Fibroblast of upper back skin (primary cell): ENCODE measurements around the gene TARDBP.

Source experiments
- DNase-seq: peaks from one replicate; pipeline ENCODE4 v3.0.0-alpha.2; 2013

TARDBP gene

DNA sequence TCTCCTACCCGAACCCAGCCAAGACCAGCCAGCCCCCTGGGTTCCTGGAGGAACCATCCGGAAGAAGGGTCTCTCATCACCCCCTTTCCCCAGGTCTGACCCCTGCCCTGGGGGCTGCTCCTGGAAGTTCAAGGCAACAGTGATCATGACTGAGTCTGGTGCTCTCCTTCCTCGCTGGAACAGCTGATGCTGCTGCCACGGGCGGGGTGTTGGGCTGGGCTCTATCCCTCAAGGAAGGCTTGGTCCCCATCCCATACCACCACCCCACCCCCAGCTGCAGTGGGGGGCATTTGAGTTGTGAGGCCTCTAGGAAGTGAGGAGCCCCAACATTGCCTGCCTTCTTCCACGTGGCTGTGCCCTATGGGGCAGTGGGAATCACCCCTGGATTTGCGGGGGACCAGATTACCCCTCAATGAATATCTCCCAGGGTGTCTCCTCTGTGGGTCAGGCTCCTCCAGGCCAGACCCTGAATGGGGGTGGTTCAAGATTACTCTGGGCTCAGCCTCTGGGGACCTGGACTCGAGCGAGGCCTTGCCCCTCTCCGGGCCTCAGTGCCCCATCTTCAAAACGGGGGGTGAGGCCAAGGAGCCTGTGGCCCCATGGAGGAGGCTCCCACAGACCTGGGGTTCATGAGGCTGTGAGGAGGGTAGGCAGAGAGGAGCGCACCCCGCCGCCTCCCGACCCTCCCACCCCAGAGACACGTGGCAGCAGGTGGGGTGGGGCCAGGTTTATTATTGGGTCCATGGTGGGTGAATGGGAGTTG is 31.8 kb downstream of the TARDBP start:
- no peak for DNase-seq

DNA sequence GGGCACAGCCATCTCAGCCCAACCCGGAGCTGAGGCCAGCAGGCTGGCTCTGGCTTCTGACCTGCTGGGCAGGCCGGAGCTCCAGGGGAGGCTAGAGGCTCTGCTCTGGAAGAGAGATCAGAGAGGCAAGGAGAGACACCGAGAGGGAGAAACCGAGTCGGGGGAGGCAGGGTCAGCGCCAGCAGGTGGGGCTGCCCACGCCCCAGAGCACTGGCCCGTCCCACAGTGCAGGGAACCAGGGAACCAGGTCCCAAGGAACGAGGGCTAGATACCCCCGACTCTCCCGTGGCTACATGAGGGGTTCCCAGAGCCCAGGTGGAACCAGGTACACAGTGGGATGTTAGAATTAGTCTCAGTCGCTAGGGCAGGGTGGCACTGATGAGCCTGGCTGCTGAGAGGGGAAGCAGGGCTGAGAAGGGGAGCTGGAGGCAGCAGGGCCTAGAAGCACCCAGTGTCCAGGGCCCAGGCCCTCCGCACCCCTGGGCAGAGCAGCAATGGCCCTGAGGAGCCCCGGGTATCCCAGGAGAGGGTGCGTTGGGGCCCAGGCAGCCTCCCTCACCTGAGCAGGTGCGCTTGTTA is 32.5 kb downstream of the TARDBP start:
- no peak for DNase-seq

DNA sequence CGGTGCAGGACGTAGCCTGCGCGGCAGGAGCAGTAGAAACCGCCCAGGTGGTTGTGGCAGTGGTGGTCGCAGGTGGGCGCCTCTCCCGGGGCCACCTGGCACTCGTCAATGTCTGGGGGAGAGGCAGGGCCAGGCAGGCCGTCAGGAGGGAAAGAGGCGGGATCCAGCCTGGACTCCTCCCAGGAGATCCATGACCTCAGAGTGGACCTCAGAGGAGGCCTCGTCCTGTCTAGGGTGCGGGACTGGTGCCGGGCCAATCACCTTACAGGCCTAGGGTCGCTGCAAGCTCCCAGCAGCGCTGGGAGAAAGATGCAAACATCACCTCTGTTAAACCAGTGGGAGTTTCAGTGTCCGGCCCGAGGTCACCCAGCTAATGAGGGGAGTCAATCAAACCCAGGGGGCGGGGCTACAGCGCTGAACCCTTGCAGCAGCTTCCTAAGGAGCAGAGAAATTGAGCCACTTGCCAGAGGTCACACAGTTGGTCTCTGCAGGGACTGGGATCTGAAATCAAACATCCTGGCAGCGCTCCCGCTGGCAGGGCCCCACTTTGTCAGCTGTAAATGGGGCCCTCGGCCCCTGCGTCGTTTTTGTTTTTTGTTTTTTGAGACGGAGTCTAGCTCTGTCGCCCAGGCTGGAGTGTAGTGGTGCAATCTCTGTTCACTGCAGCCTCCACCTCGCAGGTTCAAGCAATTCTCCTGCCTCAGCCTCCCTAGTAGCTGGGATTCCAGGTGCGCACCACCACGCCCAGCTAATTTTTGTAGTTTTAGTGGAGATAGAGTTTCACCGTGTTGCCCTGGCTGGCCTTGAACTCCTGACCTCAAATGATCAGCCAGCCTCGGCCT is 33.2 kb downstream of the TARDBP start:
- no peak for DNase-seq

DNA sequence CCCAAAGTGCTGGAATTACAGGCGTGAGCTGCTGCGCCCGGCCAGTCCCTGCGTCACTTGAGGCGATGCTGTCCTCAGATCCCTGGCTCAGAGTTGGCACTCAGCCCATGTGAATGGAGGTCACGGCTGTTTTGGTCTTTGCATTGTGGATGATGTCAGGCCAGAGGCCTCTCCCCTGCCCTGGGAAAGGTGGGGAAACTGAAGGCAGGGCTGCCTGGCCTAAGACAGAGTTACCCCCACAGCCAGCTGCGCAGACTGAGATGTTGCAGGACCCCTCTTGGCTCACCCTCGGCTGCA is 33.8 kb downstream of the TARDBP start:
- no peak for DNase-seq

DNA sequence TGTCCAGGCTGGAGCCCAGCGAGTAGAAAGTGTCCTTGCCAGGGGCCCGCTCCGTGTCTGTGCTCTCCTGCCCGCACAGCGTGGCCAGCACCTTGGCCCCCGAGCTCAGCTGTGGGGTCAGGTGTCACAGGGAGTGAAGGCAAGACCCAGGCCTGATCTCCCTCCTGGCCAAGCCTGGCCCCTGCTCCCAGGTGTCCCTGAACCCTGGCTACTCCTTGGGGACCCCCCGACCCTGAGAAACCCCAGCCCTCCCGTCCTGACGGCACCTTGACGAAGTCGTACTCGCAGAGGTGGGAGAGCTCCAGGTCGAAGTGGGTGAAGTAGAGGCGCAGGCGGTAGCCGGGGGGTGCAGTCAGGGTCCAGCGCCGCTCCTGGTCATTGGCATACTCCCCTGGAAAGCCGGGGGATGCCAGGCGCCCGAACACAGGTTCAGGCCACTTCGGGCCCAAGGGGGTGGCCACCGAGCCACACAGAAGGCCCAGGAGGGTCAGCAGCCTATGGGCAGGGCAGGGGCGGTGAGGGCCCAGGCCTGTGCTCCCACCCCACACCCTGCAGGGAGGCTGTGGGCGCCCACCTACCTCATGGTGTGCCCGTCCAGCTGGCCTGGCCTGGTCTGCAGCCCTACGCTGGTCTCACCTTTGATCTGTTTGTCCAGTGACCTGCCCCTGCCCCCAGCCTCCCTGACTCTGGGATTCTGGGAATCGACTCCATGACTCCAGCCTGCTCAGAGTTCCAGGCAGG is 34.3 kb downstream of the TARDBP start, which contains the start of gene MASP2:
MASP2 (minus strand) TSS at position 615 of the 741 bp plus-strand sequence; CDS start at position 583, 32 bp downstream.
- no peak for DNase-seq

DNA sequence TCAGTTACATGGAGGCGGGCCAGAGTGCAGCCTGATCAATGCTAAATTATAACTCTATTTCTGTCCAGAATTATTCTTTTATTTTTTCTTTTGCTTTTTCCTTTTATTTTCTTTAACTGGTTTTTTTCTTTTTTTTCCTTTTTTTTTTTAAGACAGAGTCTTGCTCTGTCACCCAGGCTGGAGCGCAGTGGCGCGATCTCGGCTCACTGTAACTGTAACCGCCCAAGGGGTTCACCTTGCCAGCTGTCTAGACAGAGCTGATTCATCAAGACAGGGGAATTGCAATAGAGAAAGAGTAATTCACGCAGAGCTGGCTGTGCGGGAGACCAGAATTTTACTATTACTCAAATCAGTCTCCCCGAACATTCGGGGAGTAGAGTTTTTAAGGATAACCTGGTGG is 38.7 kb downstream of the TARDBP start:
- DNase-seq, result peak; percentile 20

DNA sequence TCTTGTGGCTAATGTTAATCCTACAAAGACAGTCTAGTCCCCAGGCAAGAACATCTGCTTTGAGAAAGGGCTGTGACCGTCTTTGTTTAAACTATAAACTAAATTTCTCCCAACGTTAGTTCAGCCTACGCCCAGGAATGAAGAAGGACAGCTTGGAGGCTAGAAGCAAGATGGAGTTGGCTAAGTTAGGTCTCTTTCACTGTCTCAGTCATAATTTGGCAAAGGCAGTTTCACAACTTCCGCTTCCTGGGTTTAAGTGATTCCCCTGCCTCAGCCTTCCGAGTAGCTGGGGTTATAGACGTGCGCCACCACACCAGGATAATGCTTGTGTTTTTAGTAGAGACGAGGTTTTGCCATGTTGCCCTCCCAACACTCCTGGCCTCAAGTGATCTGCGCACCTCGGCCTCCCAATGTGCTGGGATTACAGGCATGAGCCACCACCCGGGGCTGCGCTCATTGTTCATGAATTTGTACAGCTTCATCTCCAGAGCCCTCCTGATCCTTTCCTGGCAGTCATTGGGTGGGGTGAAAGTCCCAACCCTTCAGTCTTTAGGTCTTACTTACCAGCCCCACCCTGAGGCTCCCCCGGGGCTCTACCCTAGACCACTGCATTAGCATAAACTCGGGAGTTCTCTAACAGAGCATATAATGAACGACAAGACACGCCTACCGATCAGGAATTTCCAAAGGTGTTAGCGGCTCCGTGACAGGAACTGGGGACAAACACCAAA is 39.5 kb downstream of the TARDBP start:
- DNase-seq, result no peak

DNA sequence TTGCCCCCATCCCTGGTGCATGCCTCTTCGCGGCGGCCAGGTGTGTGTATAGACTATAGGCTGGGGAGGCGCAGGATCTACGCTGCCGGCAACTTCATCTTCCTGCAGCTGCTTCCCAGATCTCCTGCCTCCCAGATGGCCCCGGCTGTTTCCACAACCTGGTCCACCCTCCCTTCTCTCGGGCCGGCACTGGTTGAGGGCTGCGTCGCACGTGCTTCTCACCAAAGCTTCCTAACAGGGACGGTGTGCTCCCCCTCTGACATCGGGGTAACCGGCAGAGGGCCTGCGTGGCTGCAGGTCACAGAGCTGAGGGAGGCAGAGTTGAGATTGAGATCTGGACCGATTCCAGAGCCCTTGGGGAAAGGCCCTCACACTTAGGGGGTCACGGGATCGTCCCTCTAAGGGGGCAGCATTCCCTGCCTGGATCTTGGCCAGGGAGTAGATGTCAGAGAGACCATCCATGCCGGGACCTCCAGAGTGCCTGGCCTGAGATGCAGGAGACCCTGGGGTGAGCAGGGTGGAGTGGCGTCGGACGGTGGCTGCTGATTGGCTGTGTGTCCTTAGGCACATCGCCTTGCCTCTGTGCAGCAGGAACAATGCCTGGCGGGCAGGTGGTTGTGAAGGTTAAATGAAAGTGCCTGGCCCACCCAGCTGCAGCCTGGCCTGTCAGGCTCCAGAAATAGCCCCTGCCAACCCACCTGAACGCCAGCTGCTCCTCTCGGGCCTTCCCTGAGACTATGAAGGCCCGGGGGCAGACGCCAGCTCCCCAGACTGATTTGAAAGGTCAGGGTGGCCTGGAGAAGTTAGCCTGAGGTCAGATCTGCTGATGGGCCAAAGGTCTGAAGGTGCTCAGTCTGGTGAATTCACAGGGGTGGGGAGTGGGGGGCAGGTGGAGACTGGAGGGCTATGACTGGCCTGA is 40.6 kb downstream of the TARDBP start:
- DNase-seq, result no peak

DNA sequence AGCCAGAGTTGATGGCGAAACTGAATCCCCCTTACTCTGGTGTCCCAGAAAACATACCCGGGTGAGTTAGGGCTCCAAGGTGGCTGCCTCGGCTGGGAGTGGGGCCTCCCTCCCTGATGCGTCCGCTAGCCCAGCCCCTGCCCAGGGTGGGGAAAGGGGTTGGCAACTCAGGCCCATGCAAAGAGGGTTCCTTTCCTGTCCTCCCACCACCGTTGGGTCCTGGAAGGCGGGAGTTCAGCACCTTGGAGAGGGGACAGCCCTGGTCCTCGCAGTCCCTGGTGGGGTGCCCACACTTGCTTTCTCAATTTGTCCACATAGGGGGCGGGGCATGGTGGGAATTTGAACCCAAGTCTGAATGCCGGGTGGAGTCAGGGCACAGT is 41.3 kb downstream of the TARDBP start:
- DNase-seq, result peak; percentile 27

DNA sequence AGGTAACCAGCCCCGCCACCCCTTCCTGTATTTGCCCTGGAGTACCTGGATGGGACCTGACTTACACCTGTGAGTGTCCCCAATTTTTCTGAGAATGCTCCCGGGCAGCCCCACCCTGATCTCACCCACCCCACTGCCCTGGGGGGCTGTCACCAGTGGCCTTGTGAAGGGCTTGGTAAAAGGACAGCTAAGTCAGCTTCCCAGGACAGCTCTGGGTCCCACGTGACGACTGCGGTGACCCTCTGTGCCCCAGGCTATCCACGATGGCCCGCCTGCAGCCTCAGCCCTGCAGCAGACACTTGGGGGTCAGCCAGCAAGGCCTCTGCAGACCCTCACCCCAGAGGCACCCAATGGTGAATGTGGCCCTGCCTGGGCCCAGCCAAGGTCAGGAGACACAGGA is 41.7 kb downstream of the TARDBP start:
- no peak for DNase-seq

DNA sequence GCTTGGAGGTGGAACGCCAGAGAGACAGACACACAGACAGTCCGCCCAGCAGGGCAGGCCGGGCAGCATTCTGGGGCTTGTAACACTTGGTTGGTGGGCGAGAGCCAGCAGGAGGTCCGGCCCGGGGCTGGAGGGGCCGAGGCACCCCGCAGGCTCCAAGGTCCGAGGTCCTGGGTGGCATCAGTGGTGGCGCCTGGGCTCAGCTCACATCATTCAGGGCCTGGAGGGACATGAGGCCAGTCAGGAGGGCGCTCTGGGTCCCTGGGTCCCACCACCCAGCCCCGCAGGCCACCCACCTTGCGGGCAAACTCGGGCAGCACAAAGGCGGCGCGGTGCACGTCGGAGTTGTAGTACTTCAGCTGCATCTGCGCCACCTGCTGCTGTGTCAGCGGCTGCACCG is 42.2 kb downstream of the TARDBP start:
- no peak for DNase-seq

DNA sequence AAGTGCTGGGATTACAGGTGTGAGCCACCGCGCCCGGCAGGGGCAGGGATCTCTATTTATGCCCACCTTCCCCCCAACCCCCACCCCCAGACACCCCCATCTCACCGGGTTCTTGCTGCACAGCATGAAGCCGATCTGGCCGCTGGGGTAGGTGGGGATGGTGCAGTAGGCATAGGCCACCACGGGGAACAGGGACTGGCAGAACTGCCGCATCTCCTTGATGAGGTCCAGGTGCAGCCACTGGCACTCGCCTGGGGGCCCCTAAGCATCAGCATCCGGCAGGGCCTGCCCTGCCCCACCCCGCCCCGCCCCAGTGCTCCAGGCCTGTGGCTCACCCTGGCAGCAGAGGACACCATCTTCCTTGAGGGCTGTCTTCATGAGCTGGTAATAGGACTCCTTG is 43.2 kb downstream of the TARDBP start:
- DNase-seq, result no peak

DNA sequence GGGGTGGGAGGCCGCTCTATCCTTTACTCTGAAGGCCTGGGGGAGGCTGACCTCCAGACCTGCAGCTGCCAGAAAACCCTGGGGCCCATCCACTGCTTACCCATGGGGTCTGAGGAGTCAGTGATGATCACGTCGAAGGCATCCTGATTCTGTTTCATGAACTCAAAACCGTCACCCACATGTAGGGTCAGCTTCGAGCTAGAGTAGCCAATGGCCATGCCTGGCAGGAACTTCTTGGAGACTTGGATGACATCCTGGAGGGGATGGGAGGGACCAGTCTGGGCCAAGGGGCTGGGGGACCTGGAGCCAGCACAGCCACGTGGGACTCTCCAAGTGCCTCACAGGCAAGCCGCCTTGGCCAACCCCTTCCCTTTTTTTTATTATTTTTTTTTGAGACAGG is 44.0 kb downstream of the TARDBP start:
- DNase-seq, result no peak

DNA sequence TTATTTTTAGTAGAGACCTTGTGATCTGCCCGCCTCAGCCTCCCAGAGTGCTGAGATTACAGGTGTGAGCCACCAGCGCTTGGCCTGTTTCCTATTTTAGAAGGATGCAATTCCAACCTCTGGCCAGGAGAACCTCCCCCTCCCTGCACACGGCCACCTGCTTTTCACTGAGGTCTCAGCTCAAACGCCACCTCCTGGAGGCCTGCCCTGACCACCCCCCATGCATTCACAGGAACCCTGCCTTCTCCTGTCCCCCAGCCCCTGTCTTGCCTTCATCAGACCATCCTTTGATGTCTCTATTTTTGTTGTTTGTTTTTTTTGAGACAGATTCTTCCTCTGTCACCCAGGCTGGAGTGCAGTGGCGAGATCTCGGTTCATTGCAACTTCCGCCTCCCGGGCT is 45.0 kb downstream of the TARDBP start:
- no peak for DNase-seq

DNA sequence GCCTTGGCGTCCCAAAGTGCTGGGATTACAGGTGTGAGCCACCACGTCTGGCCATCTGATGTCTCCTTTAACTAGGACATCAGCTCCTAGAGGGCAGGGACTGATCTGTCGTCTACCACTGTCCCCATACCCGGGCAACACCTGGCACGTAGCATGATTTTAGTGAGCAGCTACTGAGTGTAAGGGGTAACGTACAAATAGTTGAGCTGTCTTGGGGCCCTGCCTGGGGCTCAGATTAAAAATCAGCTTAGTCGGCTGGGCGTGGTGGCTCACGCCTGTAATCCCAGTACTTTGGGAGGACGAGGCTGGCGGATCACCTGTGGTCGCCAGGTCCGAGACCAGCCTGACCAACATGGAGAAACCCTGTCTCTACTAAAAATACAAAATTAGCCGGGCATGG is 45.6 kb downstream of the TARDBP start:
- DNase-seq, result no peak

DNA sequence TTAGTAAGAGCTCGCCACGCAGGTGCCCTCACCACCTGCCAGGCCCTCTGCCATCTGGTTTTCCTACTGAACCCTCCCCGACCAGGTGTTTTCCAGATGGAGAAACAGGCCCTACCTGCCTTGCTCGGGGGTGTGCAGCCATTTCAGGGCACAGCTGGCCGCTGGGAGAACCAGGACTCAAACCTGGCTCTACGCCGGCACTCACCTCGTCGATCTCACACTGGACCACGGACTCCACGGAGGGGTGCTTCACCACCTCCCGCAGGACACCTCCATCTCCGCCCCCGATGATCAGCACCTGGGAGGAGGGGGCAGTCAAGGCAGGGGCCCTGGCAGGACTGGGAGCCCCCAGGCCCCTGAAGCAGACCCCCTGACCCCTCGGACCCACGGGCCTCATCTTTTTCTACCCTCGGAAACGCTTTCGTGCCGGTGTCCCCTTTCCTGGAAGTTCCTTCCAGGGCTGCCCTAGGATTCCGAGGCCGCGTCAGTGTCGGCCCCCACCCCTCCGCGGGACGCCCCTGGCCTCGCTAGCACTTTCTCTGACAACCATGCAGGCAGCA is 46.2 kb downstream of the TARDBP start:
- no peak for DNase-seq

DNA sequence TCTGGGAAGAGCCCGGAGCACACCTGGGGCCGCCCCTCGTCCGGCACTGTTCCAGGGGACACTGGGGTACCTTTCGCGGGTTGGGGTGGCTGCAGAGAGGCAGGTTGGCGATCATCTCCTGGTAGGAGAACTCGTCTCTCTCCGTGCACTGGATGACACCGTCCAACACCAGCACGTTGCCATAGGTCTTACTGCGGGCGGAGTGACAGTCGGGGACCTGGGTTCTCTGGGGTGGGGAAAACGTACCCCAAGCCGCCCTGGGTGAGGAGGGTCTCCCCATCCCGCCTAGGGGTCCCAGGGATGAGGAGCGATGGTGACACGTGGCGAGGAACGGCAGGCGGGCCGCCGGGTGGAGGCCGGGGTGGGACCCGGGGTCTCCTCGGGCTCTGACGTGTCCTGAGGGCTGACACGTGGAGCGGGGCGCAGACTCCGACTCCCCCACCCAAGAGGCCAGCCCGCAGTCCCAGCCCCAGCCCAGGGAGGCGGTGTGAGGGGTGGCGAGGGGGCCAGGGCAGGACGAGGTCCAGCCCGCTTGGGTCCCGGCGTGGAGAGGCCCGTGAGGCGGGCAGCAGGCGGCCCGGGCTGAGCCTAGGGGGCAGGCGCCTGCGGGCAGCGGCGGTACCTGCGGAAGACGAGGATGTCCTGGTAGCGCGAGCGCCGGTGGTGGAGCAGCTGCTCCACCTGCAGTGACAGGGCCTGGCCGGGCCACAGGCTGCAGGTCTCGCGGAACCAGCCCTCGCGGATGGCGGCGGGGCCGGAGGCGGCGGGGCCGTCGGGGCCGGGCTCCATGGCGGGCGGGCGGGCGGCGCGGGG is 46.9 kb downstream of the TARDBP start:
- no peak for DNase-seq

DNA sequence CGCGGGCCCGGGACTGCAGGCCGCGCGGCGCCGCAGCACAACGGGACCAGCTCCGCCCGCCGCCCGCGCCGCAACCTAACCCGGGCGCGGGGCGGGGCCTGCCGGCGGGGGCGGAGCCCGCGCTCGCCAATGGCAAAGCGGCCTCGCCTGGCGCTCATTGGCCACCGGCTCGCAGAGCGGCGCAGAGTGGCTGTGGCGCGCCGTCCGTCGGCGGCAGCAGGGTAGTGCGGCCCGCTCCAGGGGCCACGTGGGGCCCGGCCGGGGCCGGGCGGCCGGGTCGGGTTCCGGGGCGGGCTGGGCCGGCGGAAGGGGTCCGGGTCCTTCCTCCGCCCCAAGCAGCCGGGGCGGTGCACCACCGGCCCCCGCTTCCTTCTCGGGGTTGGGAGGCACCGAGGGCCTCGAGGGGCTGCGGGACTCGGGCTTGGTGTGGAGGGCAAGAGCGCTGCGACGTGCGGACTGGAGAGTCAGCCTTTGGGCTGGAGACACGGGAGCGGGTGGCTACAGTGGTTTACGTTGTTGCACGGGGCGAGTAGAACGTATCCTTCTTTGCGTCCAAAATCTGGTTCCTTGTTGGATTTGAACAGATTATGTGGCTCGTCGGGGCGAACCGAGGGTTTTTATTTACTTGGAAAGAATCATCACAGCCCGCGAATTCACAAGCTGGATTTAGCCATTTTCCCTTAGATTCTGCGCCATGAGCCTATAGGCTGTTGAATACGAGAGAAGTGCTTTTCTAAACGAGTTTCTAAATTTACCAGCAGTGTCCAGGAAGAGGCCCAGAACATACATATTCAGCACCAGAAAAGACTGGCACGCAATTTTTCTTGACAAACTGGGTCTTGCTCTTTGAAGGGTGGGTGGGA is 47.7 kb downstream of the TARDBP start, which contains the start of gene SRM:
SRM (minus strand) TSS at position 51 of the 863 bp plus-strand sequence. CDS start 75 bp downstream, outside the sequence.
- DNase-seq, result peak; percentile 88
